Smooth muscle cell (in vitro differentiated cells): Measurements from ENCODE around the gene CNKSR3. TPM values are rescaled to one million over a fixed set of nuclear protein-coding genes. Genes with fewer than 3 reads are reported as not detected.

Experiments
- DNase-seq: peaks from one replicate; lab custom pipeline; 2025; ENCODE audit not compliant: unreplicated experiment; lab: John Stamatoyannopoulos, UW
- H2AFZ ChIP-seq: fragments of 200-600 bp; sonication (generic); 2 replicates; pipeline ENCODE4 v1.6.0; 2016; ENCODE audit warnings: antibody characterized with exemption, low read depth, mild to moderate bottlenecking
- H3F3A ChIP-seq: fragments of 200-600 bp; sonication (generic); 2 replicates; pipeline ENCODE4 v1.6.0; 2017; ENCODE audit warnings: antibody characterized with exemption, low read depth
- H3K27ac ChIP-seq: fragments of 200-600 bp; sonication (generic); 2 replicates; pipeline ENCODE4 v1.5.1; 2016; ENCODE audit warnings: low read depth, mild to moderate bottlenecking
- H3K27me3 ChIP-seq: fragments of 200-600 bp; sonication (generic); 2 replicates; pipeline ENCODE4 v1.6.1; 2016; ENCODE audit warnings: low read depth, mild to moderate bottlenecking
- H3K36me3 ChIP-seq: fragments of 200-600 bp; sonication (generic); 2 replicates; pipeline ENCODE4 v1.5.1; 2016; ENCODE audit warnings: low read depth
- H3K4me1 ChIP-seq: fragments of 200-600 bp; sonication (generic); 2 replicates; pipeline ENCODE4 v1.5.1; 2016; ENCODE audit warnings: low read depth
- H3K4me2 ChIP-seq: fragments of 200-600 bp; sonication (generic); 2 replicates; pipeline ENCODE4 v1.6.0; 2016; ENCODE audit warnings: mild to moderate bottlenecking
- H3K4me3 ChIP-seq: fragments of 200-600 bp; sonication (generic); 2 replicates; pipeline ENCODE4 v1.5.1; 2016; ENCODE audit warnings: mild to moderate bottlenecking
- H3K79me2 ChIP-seq: fragments of 200-600 bp; sonication (generic); 2 replicates; pipeline ENCODE4 v1.6.0; 2016; ENCODE audit warnings: low read depth, mild to moderate bottlenecking
- H3K9ac ChIP-seq: fragments of 200-600 bp; sonication (generic); 2 replicates; pipeline ENCODE4 v1.6.0; 2016; ENCODE audit warnings: low read depth
- H3K9me3 ChIP-seq: fragments of 200-600 bp; sonication (generic); replicated peaks from 2 replicates; pipeline ENCODE4 v1.5.1; 2016; ENCODE audit warnings: low read depth
- H4K20me1 ChIP-seq: fragments of 200-600 bp; sonication (generic); 2 replicates; pipeline ENCODE4 v1.6.0; 2016; ENCODE audit warnings: low read depth
- WGBS: methylation state at CpG from one replicate; pipeline ENCODE4 v1.1.7; 2016; ENCODE audit warnings: low lambda C conversion rate; 5-methylcytosine and 5-hydroxymethylcytosine counted together
- polyA plus RNA-seq: library from polyadenylated mRNA; unstranded; fragments of >200 nt; fragmentation: Nextera tagmentation; extraction: Ambion mirVana; gene quantifications from 2 replicates; pipeline ENCODE4 v1.2.1, GENCODE V29; 2016
- total RNA-seq: library from RNA; depleted of rRNA; stranded (reverse); fragments of >200 nt; gene quantifications from 2 replicates; pipeline ENCODE4 v1.2.3, GENCODE V29; 2014
- TF ChIP-seq, protein P1 (sequence below): fragments of 200-600 bp; sonication (generic); IDR thresholded peaks from 2 replicates; pipeline ENCODE4 v1.5.1; 2017; ENCODE audit warnings: borderline replicate concordance, mild to moderate bottlenecking, antibody characterized with exemption; ENCODE audit not compliant: insufficient read depth, poor library complexity, severe bottlenecking

CNKSR3 gene
- total and polyA plus RNA-seq, 2 experiments from 2014 or later, result 5.0 to 5.5 TPM

DNA sequence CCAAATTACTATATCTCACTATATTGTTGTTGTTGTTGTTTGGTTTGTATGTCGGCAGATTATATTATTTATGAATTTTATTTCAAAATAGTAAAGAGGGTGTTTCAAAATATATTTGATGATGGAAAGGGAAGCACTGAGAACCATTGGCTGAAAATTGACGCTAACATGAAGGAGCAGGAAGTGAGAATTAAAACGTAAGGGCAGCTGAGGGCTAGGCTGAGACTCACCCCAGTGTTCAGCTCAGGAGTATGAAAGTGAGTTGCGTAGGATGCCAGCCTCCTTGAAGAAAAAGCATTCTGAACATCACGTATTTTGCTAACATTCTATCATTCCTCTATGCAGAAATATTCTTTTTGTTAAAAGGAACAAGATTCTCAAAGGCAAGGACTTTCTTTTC, 143.1 kb downstream of the CNKSR3 start:
- no peaks in the 10 kb centered on the region for H3K79me2 ChIP-seq
- H4K20me1 ChIP-seq, result no peaks in the 10 kb centered on the region
- no peak for DNase-seq
- no peaks in the 10 kb centered on the region for H3K27me3 ChIP-seq
- no peak overlapping the region for H3K9ac ChIP-seq
- H3K4me3 ChIP-seq, result no peak overlapping the region
- peaks cover 12% of the 10 kb centered on the region for H3F3A ChIP-seq
- H3K36me3 ChIP-seq, result no peaks in the 10 kb centered on the region
- 92% methylated on average over 5 of the region's 5 CpGs for WGBS
- no peak overlapping the region for H3K27ac ChIP-seq
- TF ChIP-seq, protein P1, sequence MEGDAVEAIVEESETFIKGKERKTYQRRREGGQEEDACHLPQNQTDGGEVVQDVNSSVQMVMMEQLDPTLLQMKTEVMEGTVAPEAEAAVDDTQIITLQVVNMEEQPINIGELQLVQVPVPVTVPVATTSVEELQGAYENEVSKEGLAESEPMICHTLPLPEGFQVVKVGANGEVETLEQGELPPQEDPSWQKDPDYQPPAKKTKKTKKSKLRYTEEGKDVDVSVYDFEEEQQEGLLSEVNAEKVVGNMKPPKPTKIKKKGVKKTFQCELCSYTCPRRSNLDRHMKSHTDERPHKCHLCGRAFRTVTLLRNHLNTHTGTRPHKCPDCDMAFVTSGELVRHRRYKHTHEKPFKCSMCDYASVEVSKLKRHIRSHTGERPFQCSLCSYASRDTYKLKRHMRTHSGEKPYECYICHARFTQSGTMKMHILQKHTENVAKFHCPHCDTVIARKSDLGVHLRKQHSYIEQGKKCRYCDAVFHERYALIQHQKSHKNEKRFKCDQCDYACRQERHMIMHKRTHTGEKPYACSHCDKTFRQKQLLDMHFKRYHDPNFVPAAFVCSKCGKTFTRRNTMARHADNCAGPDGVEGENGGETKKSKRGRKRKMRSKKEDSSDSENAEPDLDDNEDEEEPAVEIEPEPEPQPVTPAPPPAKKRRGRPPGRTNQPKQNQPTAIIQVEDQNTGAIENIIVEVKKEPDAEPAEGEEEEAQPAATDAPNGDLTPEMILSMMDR, result no peak
- no peak overlapping the region for H2AFZ ChIP-seq
- no peak overlapping the region for H3K4me2 ChIP-seq
- no peaks in the 10 kb centered on the region for H3K9me3 ChIP-seq
- peaks cover 9% of the 10 kb centered on the region for H3K4me1 ChIP-seq

DNA sequence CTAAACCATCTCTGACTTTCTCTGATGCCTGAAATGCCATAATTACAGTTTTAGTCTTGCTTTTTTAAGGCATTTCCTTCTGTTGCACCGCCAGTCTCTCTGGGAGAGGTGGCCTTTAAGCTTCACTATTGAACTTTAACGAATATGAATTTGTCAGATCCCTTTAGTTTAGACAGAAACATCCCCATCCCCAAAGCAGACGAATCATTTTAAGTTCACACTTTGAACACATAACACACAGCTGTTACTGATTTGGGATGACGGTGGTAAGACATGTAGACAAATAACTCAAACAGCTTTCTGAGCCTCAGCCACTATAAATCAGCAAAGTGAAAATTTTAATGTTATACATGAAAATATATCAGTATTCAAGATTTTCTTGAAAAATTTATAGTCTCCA, 146.7 kb downstream of the CNKSR3 start:
- no peaks in the 10 kb centered on the region for H4K20me1 ChIP-seq
- H3K36me3 ChIP-seq, result no peaks in the 10 kb centered on the region
- WGBS, result 50% methylated on average over 4 of the region's 4 CpGs
- no peaks in the 10 kb centered on the region for H3K4me1 ChIP-seq
- no peak for DNase-seq
- H3K4me2 ChIP-seq, result no peak overlapping the region
- no peak overlapping the region for H2AFZ ChIP-seq
- H3K4me3 ChIP-seq, result no peak overlapping the region
- H3K27me3 ChIP-seq, result no peaks in the 10 kb centered on the region
- no peak overlapping the region for H3K27ac ChIP-seq
- no peaks in the 10 kb centered on the region for H3K9me3 ChIP-seq
- TF ChIP-seq, protein P1, result no peak
- no peaks in the 10 kb centered on the region for H3F3A ChIP-seq
- no peaks in the 10 kb centered on the region for H3K79me2 ChIP-seq
- no peak overlapping the region for H3K9ac ChIP-seq

DNA sequence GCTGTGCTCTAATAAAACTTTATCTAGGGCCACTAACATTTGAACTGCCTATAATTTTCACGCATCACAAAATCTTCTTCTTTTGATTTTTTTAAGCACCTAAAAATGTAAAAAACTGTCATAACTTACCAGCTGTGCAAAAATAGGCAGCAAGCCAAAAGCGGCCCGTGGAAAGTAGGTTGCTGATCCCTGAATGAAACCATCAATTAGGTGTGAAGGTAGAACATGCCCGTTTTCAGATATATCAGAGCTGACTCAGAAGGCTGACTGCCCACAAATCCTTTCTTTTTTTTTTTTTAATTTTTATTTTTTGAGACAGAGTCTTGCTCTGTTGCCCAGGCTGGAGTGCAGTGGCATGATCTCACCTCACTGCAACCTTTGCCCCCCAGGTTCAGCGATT, 149.0 kb downstream of the CNKSR3 start:
- no peaks in the 10 kb centered on the region for H3K4me1 ChIP-seq
- H3K36me3 ChIP-seq, result no peaks in the 10 kb centered on the region
- H4K20me1 ChIP-seq, result no peaks in the 10 kb centered on the region
- no peak overlapping the region for H2AFZ ChIP-seq
- no peak for DNase-seq
- TF ChIP-seq, protein P1, result no peak
- no peak overlapping the region for H3K9ac ChIP-seq
- H3K27me3 ChIP-seq, result no peaks in the 10 kb centered on the region
- 66% methylated on average over 5 of the region's 5 CpGs for WGBS
- no peaks in the 10 kb centered on the region for H3K9me3 ChIP-seq
- H3F3A ChIP-seq, result no peaks in the 10 kb centered on the region
- no peak overlapping the region for H3K27ac ChIP-seq
- H3K4me3 ChIP-seq, result no peak overlapping the region
- H3K79me2 ChIP-seq, result no peaks in the 10 kb centered on the region
- no peak overlapping the region for H3K4me2 ChIP-seq

DNA sequence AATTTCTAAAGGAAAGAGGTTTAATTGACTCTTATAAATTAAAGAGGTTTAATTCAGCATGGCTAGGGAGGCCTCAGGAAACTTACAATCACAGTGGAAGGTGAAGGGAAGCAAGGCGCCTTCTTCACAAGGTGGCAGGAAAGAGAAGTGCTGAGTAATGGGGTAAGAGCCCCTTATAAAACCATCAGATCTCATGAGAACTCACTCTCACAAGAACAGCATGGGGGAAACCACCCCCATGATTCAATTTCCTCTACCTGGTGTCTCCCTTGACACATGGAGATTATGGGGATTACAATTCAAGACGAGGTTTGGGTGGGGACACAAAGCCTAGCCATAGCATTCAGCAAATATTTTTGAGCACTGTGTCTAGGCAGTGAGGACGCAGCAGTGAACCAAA, 150.0 kb downstream of the CNKSR3 start:
- Histone ChIP-seq H3K79me2 (no peaks in the 10 kb centered on the region), H2AFZ (no peak overlapping the region), H3K9me3 (no peaks in the 10 kb centered on the region), H3K27ac (no peak overlapping the region), H3K36me3 (no peaks in the 10 kb centered on the region), H3F3A (no peaks in the 10 kb centered on the region), H4K20me1 (no peaks in the 10 kb centered on the region), H3K4me2 (no peak overlapping the region), H3K4me1 (no peaks in the 10 kb centered on the region), H3K4me3 (no peak overlapping the region), H3K9ac (no peak overlapping the region), H3K27me3 (no peaks in the 10 kb centered on the region)
- TF ChIP-seq, protein P1, result no peak
- no peak for DNase-seq
- 97% methylated on average over 3 of the region's 3 CpGs for WGBS
